NK-92 (cell line): ENCODE data around the gene ZG16B.

Experiments used
- DNase-seq: peaks from one replicate; lab custom pipeline; 2025; ENCODE audit not compliant: unreplicated experiment; lab: John Stamatoyannopoulos, UW

ZG16B gene

GRCh38 chr16:2822496-2822895, 7.6 kb upstream of the ZG16B start:
- no peak for DNase-seq

- DNase-seq, result no peak
These were observed 5.5 kb upstream of the ZG16B start for GRCh38 chr16:2824626-2825025.

- DNase-seq, result no peak
These were observed 4.9 kb upstream of the ZG16B start for GRCh38 chr16:2825049-2825742.

GRCh38 chr16:2825906-2826305, 4.2 kb upstream of the ZG16B start:
- no peak for DNase-seq

- DNase-seq, result no peak
These were observed 3.3 kb upstream of the ZG16B start for GRCh38 chr16:2826591-2827373.

- DNase-seq, result no peak
These were observed 2.7 kb upstream of the ZG16B start for GRCh38 chr16:2827374-2827791.

GRCh38 chr16:2827831-2828520, 2.1 kb upstream of the ZG16B start:
- no peak for DNase-seq

- DNase-seq, result no peak
These were observed 1.6 kb upstream of the ZG16B start for GRCh38 chr16:2828521-2828840.

- DNase-seq, result no peak
These were observed 1.1 kb upstream of the ZG16B start for GRCh38 chr16:2828876-2829430.

GRCh38 chr16:2830355-2830695, 222 bp downstream of the ZG16B start:
- no peak for DNase-seq

- no peak for DNase-seq
These were observed 1.1 kb downstream of the ZG16B start for GRCh38 chr16:2831203-2831602.

GRCh38 chr16:2833776-2834175, 3.7 kb downstream of the ZG16B start:
- no peak for DNase-seq

- no peak for DNase-seq
These were observed 4.9 kb downstream of the ZG16B start for GRCh38 chr16:2834968-2835367.

- DNase-seq, result no peak
These were observed 5.8 kb downstream of the ZG16B start for GRCh38 chr16:2835638-2836493.

- no peak for DNase-seq
These were observed 6.8 kb downstream of the ZG16B start for GRCh38 chr16:2836646-2837508.

- no peak for DNase-seq
These were observed 8.8 kb downstream of the ZG16B start for GRCh38 chr16:2838928-2839327.

GRCh38 chr16:2839650-2840450, 9.7 kb downstream of the ZG16B start:
- no peak for DNase-seq

- no peak for DNase-seq
These were observed 10.8 kb downstream of the ZG16B start for GRCh38 chr16:2840914-2841313.

- DNase-seq, result no peak
These were observed 11.7 kb downstream of the ZG16B start for GRCh38 chr16:2841606-2842339.
